DMS 273 treated with DMSO at 0.1 percent for 48 hours (cell line): ENCODE results near the gene CCDC28B.

Source experiments
- DNase-seq: peaks from one replicate; lab custom pipeline; 2025; lab: John Stamatoyannopoulos, UW

The CCDC28B gene

DNA sequence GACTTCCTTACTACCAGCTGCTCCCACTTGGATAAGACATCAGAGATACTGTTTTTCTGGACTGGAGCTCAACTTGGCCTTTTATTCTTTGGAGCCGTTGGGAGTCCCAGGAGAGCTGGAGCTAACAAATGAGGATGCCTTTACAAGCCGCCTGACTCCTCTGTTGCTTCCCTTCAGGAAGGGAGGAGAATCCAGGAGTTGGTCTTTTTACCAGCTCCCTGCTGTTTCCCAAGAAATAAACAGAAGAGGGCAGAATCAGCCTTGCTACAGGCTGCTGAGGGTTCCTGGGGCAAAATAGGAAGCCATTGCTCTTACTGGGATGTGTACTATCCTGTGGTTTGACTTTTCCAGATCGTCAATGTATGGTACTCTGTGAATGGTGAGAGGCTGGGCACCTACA lies 23.3 kb downstream of the CCDC28B start:
- no peak for DNase-seq

GRCh38 chr1:32224285-32224684 lies 23.9 kb downstream of the CCDC28B start:
- DNase-seq, result no peak

GRCh38 chr1:32228771-32229170 lies 28.4 kb downstream of the CCDC28B start:
- no peak for DNase-seq

- DNase-seq, result no peak
These were observed 31.5 kb downstream of the CCDC28B start for GRCh38 chr1:32231843-32232432.

GRCh38 chr1:32232558-32233304 lies 32.3 kb downstream of the CCDC28B start:
- no peak for DNase-seq

DNA sequence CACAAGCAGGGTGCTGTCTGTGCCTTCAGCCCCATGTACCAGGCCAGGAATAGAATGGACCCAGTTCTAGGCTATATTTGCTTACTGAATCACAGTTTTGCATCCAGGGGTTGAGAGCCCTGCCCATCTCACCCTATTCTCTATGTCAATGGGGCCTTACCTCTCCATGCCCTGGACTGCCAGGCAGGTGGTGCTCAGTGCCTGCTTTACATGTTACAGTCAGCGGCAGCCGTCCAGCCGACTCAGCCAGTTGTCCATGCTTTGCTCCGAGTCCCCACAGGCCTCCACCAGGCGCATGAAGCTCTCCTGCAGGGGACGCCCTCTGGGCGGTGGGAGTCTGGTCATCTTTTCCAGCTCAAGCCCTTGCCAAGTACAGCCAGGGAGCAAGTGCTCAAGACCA lies 34.4 kb downstream of the CCDC28B start:
- no peak for DNase-seq

DNA sequence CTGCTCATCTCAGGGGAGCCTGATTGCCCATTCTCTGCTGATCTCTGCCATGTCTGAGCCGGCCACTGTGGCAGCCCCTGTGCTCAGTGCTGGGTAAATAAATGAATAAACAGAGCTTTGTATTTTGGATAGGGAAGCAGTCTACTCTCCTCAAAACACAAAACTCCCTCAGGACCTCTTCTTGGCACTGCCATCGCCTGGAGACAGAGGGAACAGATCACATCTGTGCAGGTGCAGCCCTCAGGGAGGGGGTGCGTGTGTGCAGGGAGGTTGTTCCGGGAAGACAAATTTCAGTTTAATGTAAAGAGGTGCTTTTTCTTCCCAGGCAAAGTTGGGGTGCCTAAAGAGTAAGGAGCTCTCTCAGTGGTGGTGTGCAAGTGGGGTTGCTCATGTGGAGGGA lies 38.9 kb downstream of the CCDC28B start:
- DNase-seq, result no peak

DNA sequence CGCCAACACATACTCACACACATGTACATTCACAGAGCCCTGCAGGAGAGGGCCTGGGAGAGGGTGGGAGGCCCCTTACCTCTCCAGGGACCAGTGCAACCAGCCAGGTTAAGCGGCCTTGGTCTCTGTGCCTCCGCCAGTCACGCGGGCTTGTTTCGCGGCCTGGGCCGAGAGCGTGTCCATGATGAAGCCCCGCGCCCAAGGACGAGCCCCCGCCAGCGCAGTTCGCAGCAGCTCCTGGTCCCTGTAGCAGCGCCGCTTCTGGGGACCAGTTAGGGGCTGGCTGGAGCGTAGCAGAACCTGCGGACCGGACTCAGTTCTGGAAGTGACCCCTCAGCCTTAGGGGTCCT lies 39.4 kb downstream of the CCDC28B start:
- no peak for DNase-seq

DNA sequence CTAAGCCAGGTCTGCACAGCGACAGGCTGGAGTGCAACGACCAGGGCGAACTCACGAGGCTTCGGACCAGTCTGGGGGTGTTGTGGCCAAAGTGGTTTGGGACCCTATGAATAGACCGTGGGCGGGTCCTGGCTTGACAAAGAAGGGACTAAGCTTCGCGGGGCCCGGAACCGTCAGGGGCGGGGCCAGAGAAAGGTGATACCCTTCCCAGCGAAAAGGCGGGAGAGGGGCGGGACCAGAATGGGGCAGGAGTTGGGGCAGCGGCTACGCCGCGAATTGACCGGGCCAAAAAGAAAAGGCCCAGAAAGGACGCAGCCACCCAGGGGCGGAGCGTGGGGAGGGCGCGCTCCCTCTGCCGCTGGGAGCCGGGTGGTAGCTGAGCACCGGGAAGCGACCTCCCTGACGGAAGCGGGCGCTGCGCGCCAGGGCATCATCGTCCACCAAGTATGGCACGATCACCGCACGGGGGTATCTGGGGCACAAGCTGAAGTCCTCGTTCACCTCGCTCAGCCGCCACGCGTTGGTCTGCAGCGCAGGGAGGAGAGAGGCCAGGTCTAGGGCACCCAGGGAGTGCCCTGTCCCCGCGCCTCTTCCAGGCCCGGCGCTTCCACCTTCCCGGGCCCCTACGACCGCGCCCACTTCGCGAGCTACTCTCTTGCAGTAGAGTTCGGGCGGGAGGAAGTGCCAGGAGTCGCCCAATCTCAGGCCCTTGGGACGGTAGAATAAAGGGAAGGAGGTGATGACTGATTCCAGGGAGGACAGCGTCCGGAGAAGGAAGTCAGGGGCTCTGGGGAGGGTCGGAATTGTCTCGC lies 40.0 kb downstream of the CCDC28B start:
- DNase-seq, result no peak

DNA sequence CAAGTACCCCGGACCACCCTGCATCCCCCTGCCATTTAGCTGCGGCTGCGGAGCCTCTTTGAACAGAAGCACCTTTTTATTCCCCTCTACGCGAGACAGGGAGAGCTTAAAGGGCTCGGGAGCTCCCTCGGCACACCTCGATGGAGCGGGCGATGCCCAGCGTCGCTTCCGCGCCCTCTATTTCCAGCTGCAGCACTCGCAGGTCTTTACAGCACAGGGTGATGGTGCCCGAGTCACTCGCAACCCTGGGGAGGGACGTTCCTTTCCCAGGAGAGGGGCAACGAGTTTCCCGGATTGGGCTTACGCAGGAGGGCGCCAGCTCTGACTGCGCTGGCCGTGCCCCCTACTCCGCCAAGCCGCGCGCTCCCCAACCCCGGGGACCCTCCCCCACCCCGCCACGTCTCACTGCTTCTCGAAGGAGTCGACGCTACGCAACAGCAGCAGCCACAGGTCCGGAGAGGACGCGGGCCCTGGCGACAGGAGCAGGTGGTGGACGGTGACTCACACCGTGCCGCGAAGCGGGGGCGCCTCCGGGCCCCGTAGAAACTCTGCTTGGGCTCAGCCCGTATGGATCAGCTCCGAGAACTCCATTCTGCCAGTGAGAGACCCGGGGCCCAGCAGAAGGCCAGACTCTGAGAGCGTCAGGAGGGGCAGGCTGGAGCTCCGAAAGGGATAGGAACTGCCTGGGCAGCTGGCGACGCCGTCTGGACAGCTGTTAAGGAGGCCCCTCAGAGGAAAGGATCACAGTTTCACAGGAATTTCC lies 40.8 kb downstream of the CCDC28B start:
- peak; percentile 59 for DNase-seq

DNA sequence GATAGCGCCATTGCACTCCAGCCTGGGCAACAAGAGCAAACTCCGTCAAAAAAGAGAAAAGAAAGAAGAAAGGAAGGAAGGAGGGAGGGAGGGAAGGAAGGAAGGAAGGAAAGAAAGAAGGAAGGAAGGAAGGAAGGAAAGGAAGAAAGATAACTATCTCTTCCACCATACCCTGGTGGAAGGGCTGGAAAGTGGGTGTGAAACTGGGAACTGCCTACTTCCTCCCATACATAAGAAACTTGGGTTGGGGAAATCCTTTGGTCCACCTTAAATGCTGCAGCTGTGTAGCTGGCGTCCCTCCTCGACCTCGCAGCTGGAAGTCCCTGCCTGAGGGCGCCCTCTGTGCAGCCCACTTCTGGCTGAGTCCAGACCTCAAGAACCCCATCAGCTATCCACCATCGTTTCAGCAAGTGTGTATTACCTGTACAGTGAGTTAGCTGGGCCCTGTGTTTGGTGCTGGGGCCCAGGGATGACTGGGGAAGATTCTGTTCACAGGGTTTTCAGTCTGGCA lies 42.0 kb downstream of the CCDC28B start:
- no peak for DNase-seq

- DNase-seq, result no peak
These were observed 46.5 kb downstream of the CCDC28B start, which contains the start of gene FAM167B for GRCh38 chr1:32246888-32247273. Gene FAM167B, plus strand, starts transcription at chr1:32247222. Its CDS starts 200 bp downstream, at chr1:32247422.

DNA sequence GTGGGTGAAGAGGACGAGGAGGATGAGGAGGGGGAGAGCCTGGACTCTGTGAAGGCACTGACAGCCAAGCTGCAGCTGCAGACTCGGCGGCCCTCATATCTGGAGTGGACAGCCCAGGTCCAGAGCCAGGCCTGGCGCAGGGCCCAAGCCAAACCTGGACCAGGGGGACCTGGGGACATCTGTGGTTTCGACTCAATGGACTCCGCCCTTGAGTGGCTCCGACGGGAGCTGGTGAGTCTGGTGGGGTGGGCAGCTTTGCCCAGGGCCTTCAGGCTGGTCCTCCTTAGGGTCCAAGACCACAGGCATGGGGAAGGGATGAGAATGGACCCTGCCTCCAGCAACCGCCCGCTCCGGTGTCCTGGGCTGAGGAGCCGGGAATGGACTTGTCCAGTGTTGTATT lies 47.1 kb downstream of the CCDC28B start:
- no peak for DNase-seq

GRCh38 chr1:32247983-32248889 lies 47.8 kb downstream of the CCDC28B start:
- DNase-seq, result peak; percentile 73

DNA sequence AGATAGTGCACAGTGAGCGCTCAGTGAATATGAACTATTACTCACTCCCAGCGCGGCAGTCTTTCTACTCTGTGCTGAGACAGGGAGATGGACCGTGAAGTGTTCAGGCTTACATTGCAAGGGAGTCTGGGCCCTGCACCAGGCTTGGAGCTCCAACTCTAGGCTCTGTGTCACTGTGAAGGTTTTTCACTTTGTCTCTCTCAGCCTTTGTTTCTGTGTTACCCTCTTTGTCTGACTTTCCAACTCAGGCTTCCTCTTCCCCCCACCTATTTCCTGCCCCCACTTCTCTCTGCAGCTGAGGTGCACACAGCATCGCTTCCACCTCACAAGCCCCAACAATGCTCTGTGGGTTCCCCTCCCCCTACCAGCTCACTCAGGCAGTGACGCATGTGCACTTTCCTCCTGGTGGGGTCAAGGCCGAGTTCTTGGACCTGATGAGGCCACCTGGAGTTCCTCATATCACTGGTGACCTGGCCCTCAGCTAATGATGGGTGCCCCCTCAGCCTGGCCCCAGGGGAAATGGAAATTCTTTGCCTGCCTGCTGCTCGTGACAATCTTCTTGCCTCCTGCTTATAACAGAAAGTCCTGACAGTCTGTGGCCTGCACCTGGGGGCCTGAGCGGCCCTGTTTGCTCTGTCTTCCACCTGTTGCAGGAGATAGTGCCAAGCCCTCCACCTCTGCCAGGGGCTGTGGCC lies 49.6 kb downstream of the CCDC28B start:
- DNase-seq, result no peak

DNA sequence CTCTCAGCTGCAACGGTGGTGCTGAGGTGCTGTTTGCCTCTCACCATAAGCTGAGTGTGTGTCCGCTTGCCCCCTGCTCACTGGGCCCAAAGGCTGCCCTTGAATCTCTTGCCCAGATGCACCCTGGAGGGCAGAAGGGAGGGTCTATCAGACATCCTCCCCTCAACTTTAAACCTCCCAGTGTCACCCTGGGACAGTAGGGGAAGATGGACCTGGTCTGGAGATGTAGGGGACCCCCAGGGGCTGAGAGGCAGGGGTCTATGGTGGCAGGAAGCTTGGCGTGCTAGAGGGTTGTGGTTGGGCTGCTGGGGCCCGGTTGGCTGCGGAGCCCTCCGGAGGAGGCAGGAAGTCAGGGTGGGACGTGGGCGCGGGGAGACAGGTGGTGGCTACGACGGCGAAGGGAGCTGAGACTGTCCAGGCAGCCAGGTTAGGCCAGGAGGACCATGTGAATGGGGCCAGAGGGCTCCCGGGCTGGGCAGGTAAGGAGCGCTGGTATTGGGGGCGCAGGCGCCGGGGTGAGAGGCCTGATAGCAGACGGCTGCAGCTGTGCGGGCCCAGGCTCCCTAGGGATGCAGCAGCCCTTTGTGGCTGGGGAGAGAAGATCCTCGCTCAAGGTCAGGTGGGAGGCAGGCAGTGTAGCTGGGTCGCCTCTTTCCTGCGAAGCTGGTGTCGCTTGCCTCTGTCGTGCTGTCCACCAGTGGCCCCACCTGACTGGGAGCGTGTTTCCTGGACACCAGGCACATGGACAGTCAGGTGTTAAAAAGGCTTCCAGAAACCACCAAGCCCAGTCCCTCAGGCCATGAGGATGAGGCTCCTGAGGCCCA lies 50.7 kb downstream of the CCDC28B start, which contains the start of gene LCK:
Gene LCK, plus strand, starts transcription at position 373 of the 824 bp plus-strand sequence. CDS start 23,065 bp downstream, outside the sequence.
- no peak for DNase-seq
